ENCODE data around the gene NAP1L1.

NAP1L1 gene

GRCh38 chr12:76083904-76084862 is at the start of gene NAP1L1:
TSS of gene NAP1L1 (minus strand) at chr12:76084685. CDS start at chr12:76074219, 10,466 bp downstream.
- Mint-ChIP-seq H3K27ac (peak within 1 kb of the TSS; percentile 99 to 100 (median 99)), H3K4me1 (peaks cover 33% of the 10 kb centered on the region), H3K9me3 (peaks cover 12% of the 10 kb centered on the region), H3K36me3 (ENCODE audit: low read depth) (peaks cover 27% of the 10 kb centered on the region), H3K4me3 (peak within 1 kb of the TSS; percentile 98 to 99 (median 99)), H3K27me3 (ENCODE audit: low read depth) (peaks cover 4% of the 10 kb centered on the region)
- no peak for TF ChIP-seq CTCF (IDR thresholded peaks at IDR 0.05; ENCODE audit: unreplicated experiment in 3 of 3)

- Mint-ChIP-seq H3K27me3 (ENCODE audit: low read depth) (no peaks in the 10 kb centered on the region), H3K36me3 (ENCODE audit: low read depth) (no peaks in the 10 kb centered on the region), H3K9me3 (no peaks in the 10 kb centered on the region), H3K4me3 (no peak overlapping the region), H3K27ac (no peak overlapping the region), H3K4me1 (no peaks in the 10 kb centered on the region)
- no peak for TF ChIP-seq CTCF (IDR thresholded peaks at IDR 0.05; ENCODE audit: unreplicated experiment in 3 of 3)
Observed at GRCh38 chr12:76127588-76127987, 43.1 kb upstream of the NAP1L1 start.

GRCh38 chr12:76124456-76124855 is 40.0 kb upstream of the NAP1L1 start:
- no peaks in the 10 kb centered on the region for H3K9me3 Mint-ChIP-seq
- TF ChIP-seq CTCF (IDR thresholded peaks at IDR 0.05; ENCODE audit: unreplicated experiment in 3 of 3), result no peak
- no peak overlapping the region for H3K27ac Mint-ChIP-seq
- no peaks in the 10 kb centered on the region for H3K36me3 Mint-ChIP-seq (ENCODE audit: low read depth)
- no peaks in the 10 kb centered on the region for H3K27me3 Mint-ChIP-seq (ENCODE audit: low read depth)
- H3K4me1 Mint-ChIP-seq, result no peaks in the 10 kb centered on the region
- H3K4me3 Mint-ChIP-seq, result no peak overlapping the region

DNA sequence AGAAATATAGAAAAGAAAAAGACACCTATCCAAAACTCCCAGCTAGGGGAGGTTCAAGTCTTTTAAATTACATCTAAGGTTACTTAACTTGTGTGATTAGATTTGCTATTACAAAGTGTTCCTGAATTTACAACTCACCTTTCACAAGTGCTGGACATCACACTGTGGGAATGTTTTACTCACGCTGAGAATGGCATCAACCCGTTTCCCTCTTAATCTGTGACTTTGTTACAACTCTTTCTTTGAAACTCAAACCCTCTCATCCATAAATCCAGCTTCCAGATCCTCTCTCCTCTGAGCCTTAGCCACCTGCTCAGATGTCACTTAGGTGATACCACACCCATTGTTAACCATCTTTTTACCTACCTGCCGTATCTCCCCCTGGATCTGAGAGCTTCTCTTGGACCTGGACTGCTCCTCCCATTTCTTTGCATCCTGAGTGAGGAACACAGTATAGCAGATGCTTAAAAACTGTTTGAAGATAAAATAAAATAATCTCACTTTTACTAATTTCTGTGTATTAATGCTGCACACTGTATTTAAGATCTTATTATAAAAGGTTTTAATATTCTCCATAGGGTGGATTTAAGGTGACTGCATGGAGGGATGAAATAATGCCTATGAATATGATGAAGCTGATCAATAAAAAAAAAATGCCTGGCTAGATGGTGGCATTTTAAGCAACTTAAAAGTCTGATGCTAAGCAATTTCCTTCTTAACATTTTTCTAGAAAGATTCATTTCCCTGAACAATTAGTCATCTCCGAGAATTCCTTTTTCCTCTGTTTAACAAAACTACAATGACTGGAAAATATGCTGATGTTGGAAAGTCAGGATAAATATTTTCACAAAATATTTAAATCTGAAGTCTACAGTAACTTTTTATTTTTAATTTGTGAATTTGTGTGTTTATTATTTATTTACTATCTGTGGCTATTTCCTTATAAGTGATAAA is 39.1 kb upstream of the NAP1L1 start:
- Mint-ChIP-seq H3K27ac (no peak overlapping the region), H3K9me3 (no peaks in the 10 kb centered on the region), H3K4me1 (no peaks in the 10 kb centered on the region), H3K4me3 (no peak overlapping the region), H3K36me3 (ENCODE audit: low read depth) (no peaks in the 10 kb centered on the region), H3K27me3 (ENCODE audit: low read depth) (no peaks in the 10 kb centered on the region)
- no peak for TF ChIP-seq CTCF (IDR thresholded peaks at IDR 0.05; ENCODE audit: unreplicated experiment in 3 of 3)

DNA sequence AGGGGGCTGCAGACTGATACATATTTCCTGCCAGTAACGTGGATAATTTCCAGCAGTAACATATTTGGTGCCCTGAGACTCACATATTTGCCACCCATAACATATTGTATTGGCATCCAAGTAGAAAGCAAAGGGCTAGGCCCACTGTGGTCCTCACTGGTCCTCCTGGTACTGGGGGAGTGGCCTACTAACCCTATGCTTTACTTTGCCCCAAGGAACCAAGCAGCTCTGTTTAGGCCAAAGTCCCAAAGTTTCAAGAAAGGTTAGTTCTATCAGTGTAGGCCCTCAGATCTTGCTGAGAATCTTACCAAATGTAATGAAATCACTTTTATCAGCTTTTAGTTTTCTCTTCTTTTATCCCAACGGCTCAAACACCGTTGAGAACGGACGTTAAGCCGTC is 35.4 kb upstream of the NAP1L1 start:
- no peak overlapping the region for H3K4me3 Mint-ChIP-seq
- no peaks in the 10 kb centered on the region for H3K9me3 Mint-ChIP-seq
- no peaks in the 10 kb centered on the region for H3K36me3 Mint-ChIP-seq (ENCODE audit: low read depth)
- H3K27ac Mint-ChIP-seq, result no peak overlapping the region
- TF ChIP-seq CTCF (IDR thresholded peaks at IDR 0.05; ENCODE audit: unreplicated experiment in 3 of 3), result no peak
- H3K4me1 Mint-ChIP-seq, result no peaks in the 10 kb centered on the region
- no peaks in the 10 kb centered on the region for H3K27me3 Mint-ChIP-seq (ENCODE audit: low read depth)
